GM10847 (cell line): ENCODE measurements around the gene ORC1.

Source experiments
- POLR2A ChIP-seq: IDR thresholded peaks from 2 replicates; pipeline ENCODE4 v1.6.1; 2011; ENCODE audit not compliant: insufficient read length; ENCODE audit errors: extremely low read depth

The ORC1 gene

DNA sequence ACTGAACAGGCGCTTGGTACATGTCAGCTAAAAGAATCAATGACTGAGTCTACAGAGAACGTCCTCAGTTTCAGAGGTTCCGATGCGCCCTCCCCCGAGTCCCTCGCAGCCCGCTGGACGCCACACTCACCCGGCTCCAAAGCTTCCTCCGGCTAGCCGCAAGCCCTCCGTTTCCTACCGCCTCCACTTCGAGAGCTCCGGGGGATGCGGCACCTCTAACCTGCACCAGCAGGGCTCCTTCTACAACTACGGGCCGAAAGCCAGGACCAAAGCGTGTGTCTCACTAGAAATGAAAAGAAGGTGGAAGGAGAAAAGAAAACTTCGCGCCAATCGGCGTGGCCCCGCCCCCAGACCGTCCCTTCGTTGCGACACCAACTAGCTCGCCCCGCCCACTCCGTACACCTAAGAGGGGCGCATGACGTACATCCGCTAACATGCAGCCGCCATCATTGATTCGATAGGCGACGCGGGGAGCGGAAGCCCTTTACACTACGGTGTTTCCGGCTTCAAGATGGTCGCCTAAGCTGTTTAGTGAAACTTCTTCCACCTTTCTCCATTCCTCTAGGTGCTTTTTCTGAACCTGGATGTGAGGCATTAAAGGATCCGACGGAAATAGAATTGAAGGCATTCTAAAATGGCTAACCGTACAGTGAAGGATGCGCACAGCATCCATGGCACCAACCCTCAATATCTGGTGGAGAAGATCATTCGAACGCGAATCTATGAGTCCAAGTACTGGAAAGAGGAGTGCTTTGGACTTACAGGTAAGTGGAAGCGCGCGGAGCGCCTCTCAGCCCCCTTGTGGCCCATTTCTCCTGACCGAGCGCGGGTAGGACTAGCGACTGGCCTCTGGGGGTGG is at the start of gene ORC1, which contains the start of gene PRPF38A:
ORC1 (minus strand) TSS at position 308 of the 859 bp plus-strand sequence. CDS start 2,200 bp downstream, outside the sequence.
PRPF38A (plus strand) TSS at position 487 of the 859 bp plus-strand sequence; CDS start at position 635, 148 bp downstream.
- peak; percentile 67 for TF ChIP-seq POLR2A

DNA sequence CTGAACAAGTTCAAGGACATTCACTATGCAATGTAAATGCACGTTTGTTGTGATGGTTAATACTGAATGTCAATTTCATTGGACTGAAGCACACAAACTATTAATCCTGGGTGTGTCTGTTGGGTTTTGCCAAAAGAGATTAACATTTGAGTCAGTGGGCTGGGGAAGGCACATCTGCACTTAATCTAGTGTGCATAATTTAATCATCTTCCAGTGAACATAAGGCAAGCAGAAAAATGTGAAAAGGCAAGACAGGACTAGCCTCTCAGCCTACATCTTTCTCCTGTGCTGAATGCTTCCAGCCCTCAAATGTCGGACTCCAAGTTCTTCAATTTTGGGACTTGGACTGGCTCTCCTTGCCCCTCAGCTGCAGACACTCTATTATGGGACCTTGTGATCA is 40.2 kb upstream of the ORC1 start:
- TF ChIP-seq POLR2A, result no peak

DNA sequence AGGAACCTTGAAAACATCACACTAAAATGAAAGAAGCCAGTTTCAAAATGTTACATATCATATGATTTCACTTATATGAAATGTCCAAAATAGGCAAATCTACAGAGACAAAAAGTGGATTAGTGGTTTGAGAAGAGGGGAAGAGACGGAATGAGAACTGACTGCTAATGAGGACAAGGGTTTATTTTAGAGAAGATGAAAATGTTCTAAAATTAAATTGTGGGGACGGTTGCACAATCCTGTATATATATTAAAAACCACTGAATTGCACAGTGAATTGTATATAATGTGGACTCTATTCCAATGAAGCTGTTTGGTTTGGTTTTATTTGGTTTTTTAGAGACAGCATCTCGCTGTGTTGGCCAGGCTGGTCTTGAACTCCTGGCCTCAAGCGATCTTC is 35.8 kb upstream of the ORC1 start:
- no peak for TF ChIP-seq POLR2A

DNA sequence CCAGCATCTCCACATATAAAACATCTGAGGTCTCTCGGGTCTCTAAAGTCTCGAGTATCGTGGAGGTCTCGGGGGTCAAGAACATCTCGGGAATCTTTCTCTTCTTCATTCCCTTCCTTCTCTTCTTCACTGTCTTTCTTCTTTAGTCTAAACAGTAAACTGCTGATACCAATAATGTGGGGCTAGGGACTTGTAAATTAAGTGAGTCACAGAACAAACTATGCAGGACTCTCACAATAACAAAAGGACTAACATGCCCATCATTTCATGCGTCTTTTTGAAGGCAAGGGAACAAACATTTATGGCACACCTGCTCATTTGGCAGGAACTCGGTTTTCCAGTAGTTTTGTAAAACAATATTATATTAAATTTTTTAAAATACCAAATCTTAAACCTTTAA is 32.6 kb upstream of the ORC1 start:
- no peak for TF ChIP-seq POLR2A

DNA sequence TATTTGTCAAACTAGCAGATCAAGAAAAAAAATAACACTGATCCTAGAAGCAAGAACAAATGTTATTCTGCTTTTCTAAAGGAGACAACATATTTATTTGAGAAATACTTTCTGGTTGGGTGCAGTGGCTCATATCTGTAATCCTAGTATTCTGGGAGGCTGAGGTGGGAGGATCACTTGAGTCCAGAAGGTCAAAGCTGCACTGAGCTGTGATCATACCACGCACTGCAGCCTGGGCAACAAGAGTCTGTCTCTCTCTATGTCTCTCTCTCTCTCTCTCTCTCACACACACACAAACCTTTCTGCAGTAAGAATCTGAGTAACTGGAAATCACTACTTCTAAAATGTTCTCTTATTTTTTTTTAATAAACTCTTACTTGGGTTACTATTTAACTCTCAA is 31.4 kb upstream of the ORC1 start:
- no peak for TF ChIP-seq POLR2A

DNA sequence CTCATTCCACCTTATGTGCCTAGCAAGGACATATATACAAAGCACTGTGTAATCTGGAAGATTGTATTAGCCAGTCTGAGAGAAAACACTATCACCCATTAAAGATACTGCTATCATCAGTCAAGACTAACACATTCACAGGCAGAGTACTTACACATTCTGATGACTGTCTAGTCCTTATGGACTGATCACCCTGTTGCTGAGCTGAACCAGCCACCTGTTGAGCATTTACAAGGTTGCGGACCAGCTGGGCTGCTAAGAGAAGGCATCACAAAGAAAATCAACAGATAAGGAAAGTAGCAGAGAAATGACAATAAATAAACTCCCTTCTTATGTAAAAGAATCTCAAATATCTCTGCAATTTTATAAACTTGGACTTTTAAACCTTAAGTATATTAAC is 31.0 kb upstream of the ORC1 start:
- TF ChIP-seq POLR2A, result no peak

DNA sequence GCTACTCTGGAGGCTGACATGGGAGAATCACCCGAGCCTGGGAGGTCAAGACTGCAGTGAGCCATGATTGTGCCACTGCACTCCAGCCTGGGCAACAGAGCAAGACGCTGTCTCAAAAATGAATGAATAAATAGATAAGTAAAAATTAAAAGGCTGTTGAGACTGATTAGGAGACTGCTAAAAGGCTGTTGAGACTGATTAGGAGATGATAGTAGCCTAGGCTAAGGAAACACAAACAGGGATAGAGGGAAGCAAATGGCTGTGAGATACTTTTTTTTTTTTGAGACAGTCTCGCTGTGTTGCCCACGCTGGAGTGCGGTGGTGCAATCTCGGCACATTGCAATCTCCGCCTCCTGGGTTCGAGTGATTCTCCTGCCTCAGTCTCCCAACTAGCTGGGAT is 28.6 kb upstream of the ORC1 start:
- TF ChIP-seq POLR2A, result no peak

DNA sequence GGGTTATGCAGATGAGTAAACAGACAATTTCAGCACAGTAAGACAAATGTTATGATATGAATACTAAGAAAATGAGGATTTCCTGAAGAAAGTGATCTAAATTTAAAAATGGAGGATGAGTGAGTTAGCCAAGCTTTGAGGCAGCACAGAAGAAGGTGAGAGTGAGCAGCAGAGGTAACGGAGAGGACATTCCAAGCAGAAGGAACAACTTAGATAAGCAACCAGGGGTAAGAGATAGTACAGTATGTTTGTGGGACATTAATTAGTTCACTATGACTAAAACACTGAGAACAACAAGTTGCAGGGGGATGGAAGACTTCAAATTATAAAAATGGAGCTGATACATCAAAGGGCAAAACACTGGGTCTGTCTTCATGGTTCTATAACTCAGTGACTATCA is 22.9 kb upstream of the ORC1 start:
- no peak for TF ChIP-seq POLR2A

DNA sequence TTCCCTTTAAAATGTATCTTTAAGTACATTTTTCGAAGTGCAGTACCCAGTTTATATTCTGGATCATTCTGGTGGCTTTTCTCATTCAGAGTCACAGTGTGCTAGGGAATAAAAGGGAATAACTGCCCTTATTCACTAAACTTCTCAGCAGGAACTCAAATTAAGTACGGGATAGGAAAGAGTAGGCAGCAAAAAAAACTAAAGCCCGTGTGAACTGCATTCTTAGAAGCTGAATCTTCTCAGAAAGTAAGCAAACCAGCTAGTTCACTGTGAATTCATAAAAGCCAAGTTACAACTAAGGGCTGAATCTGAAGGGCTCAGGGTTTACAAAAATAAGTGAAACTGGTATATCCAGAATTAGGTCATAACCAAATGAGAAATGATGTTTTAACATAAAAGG is 22.1 kb upstream of the ORC1 start:
- no peak for TF ChIP-seq POLR2A

DNA sequence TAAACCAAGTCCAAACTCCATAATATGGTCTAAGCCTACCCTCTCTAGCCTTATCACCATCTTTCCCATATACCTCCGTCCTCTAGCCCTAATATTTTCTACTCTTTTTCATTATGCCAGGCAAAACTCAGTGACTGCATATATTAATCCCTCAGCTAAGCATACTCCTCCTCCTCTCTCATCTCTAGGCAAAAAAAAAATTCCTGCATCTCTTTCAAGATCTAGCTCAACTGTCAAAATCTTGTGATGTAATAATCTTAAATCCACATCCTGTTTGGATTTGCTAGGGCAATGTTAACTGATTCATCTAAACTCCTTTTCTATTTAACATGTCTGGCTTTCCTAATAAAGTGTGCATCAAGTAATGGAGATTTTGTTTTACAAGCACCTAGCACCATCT is 20.6 kb upstream of the ORC1 start:
- TF ChIP-seq POLR2A, result no peak

DNA sequence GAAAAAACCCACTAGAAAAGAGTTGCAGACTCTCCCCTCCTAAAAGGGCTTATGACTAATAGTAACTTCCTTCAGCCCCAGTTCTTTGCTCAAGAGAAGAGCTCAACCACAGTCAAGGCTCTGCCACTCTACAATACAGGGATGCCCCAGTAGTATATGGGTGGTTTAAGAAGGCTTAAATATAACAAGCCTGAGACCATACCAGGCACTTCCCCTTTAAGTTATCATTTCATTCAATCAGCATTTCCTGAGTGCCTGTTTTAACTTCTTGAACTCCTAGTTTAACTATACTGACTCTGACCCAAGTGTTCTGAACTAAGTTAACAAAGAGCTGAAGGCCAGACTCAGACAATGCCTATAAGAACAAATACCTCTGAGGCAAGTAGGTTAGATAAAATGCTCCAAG is 20.0 kb upstream of the ORC1 start:
- TF ChIP-seq POLR2A, result no peak

DNA sequence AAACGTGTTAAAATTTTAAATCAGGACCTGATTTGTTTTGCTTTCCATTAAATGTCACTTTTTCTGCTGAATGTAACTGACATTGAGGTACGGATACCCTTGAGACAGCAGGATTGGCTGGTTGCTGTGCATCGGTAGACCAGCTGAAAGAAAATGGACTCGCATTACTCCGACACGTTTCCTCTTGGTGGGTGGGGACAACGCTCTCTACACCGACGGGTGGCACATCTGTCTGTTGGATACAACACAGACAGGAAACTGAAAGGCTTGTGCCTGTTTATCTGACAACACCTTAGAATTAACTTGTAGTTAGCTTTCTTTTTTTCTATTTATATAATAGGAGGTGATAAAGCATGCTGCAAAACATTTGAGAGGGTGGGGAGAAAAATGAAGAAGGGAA is 19.5 kb upstream of the ORC1 start:
- TF ChIP-seq POLR2A, result no peak

DNA sequence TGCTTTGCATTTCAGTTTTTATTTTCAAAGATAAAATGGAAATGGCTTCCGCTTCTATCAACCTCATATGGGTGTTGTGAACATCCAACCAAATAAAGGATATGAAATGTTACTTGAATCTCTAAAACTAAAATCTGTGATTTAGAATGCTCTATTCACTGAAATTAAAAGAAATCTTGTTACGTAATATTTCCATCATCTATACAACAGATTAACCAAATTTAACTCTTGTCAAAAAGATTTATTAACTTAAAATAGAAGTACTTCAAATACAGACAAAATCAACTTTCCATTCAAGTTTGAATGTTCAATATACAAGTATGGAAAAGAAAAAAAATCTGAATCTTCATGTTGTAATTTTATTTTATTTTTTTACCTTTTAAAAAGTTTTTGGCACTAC is 18.8 kb upstream of the ORC1 start:
- no peak for TF ChIP-seq POLR2A

DNA sequence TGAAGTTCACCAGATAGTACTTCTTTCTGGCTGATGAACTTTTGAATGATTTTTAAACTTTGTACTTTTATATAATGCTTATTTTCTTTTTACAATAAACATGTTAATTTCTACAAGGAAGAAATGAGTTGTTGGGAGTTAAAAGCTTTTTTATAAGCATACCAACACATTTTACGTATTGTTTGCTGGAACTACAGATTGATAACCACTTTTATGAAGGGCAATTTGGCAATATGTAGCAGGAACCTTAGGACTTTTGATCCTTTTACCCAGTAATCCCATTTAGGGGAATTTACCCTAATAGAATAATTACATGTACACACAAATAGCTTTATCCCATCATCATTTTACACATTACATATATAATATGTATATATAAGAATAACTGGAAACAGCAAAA is 16.5 kb upstream of the ORC1 start:
- TF ChIP-seq POLR2A, result no peak

DNA sequence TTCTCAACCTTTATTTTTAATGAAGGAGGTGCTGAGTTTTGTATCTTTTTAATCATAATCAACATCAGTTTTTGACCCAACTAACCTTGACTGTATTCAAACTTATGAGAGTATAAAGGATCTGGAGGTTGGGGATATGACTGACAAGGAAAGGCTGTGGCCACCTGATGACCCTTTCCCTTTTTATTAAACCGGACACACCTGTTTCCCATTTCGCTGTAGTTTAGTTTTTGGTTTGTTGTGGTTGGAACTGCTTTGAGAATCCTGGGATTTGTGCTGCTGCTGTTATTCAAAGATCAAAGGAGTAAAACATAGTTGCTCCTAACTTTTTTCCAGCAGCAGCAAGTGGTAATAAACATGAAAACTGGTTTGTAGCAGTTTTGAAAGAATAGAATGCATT is 12.6 kb upstream of the ORC1 start:
- TF ChIP-seq POLR2A, result no peak

DNA sequence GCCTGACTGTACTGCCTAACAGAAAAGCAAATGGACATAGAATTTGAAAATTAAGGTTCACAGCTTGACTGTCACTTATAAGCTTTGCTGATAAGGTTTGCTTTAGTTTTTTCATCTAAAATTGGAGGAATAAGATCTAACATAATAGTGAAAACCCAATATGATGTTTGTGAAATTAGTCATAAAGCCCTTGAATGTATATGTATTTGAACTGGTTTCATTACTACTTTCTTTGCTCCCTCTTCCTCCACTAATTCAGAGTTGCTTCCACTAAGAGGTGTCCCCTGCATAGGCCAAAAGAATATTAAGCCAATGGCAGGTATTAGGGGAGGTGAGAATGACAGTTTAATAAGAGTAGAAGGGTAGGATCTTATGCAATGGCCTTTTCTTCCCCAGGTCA is 10.7 kb upstream of the ORC1 start:
- TF ChIP-seq POLR2A, result no peak

DNA sequence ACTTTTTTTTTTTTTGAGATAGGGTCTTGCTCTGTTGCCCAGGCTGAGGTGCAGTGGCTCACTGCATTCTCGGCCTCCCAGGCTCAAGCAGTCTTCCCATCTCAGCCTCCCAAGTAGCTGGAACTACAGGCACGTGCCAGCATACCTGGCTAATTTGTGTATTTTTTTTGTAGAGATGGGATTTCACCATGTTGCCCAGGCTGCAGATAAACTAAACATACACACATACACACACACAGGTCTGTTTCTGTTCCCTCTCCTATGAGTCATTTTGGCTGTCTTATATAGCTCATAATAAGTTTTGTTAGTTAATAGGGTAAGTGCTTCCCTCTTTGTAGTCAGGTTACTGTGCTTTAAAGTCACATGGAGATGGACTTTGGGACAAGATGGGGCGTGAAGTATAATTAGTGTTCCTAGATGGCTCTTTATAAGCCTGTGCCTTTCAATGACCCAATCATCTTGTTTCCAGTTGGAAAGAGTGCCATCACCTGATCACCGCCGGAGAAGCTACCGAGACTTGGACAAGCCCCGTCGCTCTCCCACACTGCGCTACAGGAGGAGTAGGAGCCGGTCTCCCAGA is 9.3 kb upstream of the ORC1 start:
- TF ChIP-seq POLR2A, result no peak

DNA sequence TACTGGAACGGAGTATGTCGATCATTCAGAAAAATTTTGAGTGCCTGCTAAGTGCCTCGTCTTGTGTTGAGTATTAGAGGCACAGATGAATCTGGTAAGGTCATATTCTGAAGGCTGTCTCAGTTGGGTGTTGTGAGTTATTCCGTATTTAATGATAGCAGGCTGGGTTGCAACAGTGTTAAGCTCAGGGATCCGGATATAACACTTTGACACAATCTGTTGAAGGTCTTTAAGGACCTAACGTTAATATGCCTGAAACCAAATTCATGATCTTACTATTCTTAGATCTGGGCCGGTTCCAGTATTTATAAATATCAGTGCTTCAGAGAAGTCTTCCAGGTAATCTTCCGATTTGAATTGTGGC is 734 bp upstream of the ORC1 start:
- TF ChIP-seq POLR2A, result no peak
